GM19043 (cell line): ENCODE measurements around the gene GPATCH4.
"Not testable (repeated sequence)": the region's sequence is repeated elsewhere in the genome, so short reads cannot be mapped to it uniquely, and the experiment has no call there.

ENCODE experiments used
- ATAC-seq: cut with Tn5 transposase; IDR thresholded peaks from one replicate; pipeline ENCODE4 v1.9.1; 2021; ENCODE audit warnings: low read depth; ENCODE audit not compliant: unreplicated experiment

Gene GPATCH4

DNA sequence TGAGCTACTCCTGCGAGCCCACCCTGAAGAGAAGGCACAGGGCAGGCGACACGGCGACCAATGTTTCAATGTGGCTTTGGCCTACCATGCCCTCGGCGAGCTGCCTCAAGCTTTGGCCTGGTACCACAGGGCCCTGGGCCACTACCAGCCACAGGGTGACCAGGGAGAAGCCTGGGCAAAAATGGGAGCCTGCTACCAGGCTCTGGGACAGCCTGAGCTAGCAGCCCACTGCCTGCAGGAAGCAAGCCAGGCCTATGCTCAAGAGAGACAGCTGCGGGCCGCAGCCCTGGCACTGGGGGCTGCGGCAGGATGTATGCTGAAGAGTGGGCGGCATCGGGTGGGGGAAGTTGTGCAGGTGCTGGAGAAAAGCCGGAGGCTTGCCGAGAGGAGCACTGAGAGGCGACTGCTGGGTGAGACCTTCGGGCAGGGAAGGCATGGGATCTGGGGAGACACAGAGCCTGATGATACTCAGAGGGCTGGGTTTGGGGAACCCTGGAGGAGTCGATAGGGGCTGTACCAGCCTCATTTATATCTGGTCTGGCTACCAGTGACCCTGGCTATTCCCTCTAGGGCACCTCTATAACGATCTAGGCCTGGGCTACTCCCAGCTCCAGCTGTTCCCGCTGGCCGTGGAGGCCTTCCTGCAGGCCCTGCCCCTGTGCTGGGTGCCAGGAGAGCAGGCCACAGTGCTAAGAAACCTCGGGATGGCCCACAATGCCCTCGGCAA, 19.5 kb downstream of the GPATCH4 start:
- no peak for ATAC-seq

DNA sequence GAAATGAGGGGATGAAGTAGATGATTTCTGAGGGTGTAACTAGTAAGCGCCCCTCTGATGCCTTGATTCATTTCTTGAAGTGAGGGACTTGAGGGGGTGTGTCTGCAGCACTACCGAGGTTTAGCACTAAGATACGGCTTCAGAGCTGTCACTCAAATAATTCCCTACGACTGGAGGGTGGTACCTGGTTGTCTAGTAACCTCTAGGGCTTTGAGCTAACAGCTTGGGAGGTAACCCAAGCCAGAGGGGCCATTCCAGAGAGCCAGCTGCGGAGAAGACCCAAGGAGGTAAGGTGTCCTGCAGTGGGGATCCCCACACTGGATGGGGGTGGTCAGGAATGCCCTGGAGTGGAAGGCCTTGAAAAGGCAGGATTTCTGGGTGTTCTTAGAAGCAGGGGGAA, 21.8 kb downstream of the GPATCH4 start, which contains the start of gene TTC24:
TSS of gene TTC24 (plus strand) at position 252 of the 400 bp plus-strand sequence. CDS start 1,642 bp downstream, outside the sequence.
- no peak for ATAC-seq

DNA sequence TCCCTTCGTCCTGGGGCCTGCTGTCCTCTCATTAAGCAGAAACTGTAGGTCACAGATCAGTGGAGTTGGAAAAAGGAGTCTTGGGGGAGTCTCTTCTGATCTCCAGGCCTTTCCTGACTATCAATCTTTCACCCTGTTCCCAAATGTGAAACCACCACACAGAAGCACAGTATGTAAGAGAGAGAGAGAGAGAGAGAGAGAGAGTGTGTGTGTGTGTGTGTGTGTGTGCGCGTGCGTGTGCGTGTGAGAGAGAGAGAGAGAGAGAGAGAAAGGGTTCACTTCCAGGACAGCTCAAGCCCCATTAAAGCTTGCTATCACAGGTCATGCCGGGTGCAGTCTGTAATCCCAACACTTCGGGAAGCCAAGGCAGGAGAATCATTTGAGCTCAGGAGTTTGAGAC, 23.2 kb downstream of the GPATCH4 start:
- ATAC-seq: no peak

DNA sequence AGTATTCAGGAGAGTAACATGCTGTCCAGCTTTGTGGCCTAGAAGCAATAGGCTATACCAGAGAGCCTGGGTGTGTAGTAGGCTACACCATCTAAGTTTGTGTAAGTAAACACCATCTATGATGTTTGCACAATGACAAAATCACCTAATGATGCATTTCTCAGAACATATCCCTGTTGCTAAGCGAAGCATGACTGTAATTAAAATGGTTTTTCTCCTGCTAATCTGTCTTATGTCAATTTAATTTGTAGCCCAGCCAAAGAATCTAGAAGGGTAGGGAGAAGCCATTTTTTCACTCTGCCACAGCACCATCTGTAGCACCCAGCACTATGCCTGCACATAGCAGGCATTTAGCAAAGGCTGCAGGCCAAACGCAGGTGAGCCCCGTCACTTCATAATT, 23.7 kb downstream of the GPATCH4 start:
- ATAC-seq: no peak

DNA sequence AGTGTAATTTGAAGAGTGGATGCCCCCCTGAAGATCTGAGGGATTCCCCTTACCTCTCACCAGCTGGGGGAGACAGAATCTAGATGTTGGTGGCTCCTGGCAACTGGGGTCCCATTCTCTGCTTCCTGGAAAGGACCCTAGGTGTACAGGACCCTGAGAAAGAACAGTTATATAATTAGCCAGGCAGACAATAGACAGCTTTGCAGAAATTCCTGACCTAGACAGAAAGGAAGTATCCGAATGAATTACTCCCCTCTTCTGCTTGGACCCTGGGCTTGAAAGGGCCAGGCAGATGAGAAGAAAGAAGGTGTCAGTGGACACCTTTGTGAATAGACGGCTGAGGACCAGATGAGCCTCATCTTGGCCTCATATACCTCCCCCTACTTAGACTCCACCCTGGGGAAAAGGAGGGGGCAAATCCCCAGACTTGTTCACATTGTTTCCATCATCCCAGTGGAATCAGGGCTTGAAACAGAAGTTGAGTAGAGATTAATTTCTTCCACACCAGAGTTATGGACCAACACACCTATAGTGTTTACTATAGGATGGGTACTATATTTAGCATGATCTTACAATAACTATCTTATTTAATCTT, 27.1 kb downstream of the GPATCH4 start:
- ATAC-seq: no peak

DNA sequence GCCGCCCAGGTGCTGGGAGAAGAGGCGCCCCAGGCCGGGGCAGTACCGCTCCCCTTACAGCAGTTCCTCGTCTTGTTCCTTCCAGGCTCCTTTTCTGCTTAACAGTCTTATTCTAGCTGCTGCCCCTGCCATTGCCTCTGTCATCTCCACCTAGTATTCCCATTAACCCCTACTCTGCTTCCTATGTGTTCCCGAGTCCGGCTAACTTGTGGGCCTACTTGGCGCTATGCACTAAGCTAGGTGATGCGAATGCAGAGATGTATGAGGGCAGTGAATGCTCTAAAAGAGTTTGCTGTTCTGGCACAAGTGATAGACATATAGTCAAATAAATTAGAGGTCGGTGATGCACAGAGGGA, 28.6 kb downstream of the GPATCH4 start:
- ATAC-seq: no peak

DNA sequence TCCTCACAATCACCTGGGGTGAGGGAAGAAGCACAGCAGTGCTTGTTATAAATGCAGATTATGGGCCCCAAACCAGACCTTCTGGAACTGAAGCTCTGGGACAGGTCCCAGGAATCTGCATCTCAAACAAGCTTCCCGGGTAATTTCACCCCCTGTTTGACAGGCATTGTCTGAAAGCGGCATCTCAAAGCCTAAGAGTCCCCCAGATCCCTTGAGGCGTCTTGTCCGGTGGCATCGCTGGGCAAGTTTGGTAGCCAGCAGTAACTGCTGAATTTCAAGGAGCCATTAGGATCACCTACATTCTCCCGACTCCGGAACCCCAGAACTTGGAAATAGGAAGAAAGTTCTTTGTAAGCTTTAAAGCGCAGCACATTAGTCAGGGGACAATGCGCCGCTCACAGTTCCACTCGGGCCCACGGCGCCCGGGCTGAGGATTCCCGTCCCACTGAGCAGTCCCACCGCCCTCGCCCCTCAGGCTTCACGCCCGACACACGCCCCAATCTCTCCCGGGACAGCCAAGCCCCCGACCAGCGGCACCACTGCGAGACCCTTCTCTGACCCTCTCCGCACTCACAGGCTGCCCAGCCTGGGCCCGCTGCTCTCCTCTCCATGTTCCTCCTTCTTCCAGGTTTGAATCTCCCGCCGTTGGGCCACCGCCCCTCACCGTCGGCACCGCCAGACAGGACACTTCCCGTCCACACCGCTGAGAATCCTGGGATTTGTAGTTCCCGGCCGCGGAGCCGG, 29.2 kb downstream of the GPATCH4 start, which contains the start of gene IQGAP3:
TSS of gene IQGAP3 (minus strand) at position 647 of the 744 bp plus-strand sequence. CDS start at position 611, 36 bp downstream.
- ATAC-seq: no peak

DNA sequence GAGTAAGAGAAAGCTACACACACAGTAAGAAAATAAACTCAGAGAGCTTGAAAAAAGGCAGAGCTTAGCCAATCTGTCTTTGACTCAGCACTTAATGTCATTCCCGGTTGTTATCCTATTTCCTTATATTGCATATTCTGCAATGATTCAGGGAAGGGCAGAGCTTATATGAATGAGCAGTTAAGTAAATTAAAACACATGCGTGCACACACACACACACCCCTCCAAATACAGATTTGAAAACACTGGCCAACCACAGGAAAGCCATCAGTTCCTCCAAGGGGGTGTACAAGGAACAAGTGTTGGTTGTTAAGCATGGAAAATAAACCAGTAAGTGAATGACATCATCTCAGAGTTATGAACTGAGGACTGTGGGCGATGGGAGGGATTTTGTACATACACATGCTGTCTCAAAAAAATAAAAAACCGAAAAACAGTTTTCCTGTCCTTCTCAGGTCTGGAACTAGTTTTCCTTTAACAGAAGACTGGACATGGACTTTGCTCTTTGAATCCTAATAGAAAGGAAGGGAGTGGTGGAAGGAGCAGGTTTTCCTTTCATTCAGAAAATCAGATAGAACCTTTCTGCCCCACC, 29.9 kb downstream of the GPATCH4 start:
- no peak for ATAC-seq

DNA sequence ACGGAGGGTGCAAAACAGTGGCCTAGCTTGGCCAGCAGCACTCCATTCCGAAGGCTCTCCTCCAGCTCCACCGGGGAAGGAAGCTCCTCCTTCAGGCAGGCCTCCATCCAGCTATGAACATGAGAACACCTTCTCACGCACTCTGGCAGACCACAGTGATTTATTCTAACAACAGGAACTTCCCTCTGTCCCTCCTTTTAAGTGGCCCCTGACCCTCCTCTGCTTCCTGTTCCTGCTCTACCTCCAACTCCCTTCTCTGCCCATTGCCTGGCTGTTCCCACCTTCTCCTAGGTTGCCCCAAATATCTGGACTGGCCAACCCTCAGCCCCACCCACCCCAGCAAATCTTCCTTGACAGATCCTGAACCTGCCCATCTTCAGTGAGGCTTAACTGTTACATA, 34.8 kb downstream of the GPATCH4 start:
- no peak for ATAC-seq

DNA sequence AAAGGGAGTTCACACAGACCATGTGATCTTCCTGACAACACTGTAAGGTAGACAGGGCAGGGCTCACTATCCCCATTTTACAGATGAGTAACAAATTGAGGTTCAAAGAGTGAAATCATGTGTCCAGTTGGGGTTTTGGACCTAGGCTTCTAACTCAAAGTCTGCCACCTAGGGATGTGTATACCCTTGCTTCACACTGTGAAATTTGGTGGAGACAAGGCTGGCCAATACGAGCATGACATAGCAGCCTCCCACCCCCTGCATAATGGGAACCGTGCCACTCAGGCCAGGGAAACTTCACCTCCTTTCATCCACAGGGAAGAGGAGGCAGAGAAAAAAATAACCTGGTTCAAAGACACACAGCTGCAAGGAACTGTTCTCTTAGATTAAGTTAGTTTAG, 35.8 kb downstream of the GPATCH4 start:
- ATAC-seq: no peak

DNA sequence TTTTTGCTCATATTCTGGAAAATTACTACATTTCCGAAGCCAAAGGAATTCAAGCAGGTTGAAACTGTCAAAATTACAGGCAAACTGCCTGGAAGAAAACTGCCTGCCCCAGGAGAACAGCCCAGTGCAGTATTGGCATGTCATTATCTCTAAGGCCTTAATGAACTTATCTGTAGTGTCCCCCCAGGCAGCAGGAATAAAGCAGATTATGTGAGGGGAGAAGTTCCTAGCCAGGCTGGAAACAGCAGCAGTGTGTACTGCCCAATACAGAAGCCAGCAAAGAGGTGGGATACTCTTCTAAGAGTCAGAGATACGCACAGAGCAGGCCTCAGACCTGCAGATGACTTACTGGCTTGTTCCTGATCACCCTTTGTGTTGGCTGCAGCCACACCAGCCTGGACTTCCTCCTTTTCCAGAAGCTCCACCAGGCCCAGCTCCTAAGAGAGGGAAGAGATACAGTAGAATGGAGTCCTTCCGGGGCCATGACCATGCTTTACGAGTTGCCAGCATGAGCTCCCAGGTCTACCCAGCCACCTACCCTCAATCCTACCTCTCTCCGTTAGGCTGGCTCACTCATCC, 40.6 kb downstream of the GPATCH4 start:
- ATAC-seq: no peak

DNA sequence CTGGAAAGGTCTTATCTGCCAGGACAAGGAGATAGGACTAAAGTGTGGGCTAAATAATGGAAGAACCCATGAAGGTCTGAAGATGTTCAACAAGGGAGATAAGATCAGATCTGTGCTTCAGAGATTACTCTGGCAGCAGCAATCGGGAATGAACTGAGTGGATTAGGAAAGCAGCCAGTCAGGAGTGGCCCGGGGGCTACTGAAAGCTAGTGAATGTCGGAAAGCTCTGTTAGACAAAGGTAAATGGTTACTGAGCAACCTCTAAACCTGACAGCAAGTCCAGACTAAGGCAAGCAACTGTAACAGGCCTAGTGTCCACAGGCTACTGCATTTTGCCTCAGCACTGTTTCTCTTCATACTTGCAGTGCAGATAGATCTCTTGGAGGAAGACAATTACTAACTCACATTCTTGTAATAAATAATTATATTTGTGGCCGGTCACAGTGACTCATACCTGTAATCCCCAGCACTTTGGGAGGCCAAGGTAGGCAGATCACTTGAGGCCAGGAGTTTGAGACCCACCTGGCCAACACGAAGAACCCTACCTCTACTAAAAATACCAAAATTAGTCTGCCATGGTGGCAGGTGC, 41.4 kb downstream of the GPATCH4 start:
- no peak for ATAC-seq

DNA sequence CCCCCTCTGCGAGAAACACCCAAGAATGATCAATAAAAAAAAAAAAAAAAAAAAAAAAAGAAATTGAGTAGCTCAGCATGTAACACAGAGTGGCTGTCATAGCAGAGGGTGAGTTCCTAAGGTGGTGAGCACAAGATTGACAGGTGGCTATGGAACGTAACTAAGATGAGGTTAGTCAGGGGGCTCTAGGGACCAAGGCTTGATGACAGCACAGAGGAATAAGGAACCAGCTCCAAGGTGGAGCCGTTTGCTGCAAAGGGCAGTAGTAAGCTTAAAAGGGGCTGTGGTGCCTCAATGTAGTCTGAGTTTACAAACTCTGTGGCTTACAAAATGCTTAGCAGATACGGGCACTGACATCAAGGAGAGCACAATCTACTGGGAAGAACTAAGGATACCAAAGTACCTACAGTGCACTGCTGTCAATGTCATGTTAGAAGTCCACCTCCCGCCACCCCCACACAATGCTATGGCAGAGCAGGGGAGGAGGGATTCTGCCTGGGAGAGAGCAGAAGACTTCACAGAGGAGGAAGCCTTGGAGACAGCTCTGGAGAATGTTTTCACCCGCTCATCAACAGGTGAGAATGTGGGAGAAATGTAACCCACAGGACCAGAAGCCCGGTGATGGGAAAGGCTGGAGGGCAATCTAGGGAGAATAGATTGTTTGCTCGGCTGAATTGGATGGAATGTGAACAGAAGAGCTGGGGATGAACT, 42.0 kb downstream of the GPATCH4 start:
- no peak for ATAC-seq

DNA sequence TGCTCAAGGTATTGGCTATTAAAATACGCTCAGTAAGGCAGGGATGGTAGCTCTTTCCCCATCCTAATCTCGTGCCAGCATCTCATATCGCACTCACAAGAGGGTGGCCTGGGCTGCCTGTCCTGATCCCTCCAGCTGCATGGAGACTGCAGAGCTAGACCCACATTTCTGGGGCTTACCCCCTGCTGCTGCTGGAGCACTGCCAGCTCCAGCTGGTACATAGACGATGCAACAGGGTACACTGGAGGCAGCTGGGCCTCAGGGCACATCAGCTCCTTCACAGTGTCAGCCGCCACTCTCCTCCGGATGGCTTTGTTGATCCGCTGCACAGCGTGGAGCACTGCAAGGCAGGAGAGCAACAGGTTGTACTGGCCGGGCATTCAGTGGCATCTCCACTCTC, 44.9 kb downstream of the GPATCH4 start:
- ATAC-seq: no peak

DNA sequence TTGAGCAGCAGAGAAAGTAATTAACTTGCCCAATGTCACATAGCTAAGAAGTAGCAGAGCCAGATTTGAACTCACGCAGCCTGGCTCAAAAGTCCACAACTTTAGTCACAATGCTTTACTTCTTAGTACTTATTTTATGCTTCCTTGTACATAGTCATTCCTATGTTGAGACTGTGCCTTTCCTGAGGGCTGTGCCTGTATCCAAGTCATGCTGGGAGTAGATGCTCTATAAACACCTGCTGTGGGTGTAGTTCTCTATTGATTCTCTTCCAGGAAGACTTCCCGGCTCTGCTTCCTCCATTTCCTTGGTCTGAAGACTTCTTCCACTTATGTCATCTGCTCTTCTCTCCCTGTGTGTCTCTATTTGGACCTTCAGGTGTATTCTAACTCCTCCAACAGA, 45.6 kb downstream of the GPATCH4 start:
- ATAC-seq: no peak

DNA sequence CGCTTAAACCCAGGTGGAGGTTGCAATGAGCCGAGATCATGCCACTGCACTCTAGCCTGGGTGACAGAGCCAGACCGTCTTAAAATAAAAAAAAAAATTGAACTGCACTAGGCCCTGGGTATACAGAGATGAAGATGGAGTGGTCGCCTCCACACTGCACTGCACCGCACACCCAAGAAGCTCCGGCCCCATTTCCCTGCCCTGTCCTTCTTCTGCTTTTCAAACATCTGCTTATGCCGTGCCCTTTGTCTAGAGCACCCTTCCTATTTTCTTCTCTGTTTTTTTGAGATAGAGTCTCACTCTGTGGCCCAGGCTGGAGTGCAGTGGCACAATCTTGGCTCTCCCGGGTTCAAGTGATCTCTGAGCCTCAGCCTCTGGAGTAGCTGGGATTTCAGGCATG, 46.3 kb downstream of the GPATCH4 start:
- no peak for ATAC-seq

DNA sequence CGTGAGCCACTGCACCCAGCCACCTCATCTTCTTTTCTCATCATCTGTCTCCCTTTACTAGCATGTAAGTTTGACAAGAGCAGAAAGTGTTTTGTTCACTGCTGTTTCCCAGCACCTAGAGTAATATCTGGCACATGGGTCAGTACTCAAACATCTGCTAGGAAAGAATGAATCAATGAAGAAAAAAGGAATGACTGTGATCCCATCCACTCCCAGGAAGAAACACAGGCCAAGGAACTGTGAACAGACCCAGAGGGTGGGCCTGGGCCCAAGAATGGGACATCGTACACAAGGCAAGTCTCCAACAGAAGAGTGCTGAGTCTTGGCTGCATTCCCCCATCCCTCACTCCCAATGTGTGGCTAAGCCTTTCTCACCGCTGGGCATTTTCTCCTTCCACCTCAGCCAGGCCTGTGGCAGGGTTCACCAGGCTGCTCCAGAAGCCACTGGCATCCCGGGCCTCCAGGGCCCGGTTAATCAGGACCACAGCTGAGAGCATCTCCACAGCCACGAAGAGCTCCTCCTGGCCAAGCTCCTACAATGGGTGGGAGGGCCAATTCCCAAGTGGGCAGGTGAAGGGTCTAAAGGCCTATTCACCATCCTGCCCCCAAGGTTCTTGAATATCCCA, 47.3 kb downstream of the GPATCH4 start:
- ATAC-seq: no peak

DNA sequence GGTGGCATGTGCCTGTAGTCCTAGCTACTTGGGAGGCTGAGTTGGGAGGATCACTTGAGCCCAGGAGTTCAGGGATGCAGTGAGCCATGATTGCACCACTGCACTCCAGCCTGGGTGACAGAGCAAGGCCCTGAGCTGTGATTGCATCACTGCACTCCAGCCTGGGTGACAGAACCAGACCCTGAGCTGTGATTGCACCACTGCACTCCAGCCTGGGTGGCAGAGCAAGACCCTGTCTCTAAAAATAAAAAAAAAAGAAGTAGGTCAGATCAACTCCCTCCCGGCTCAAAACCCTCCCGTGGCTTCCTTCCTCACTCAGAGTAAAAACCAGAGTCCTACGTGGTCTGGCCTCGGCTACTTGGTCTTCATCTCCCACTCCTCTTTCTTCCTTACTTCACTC, 48.3 kb downstream of the GPATCH4 start:
- not testable (repeated sequence) for ATAC-seq

DNA sequence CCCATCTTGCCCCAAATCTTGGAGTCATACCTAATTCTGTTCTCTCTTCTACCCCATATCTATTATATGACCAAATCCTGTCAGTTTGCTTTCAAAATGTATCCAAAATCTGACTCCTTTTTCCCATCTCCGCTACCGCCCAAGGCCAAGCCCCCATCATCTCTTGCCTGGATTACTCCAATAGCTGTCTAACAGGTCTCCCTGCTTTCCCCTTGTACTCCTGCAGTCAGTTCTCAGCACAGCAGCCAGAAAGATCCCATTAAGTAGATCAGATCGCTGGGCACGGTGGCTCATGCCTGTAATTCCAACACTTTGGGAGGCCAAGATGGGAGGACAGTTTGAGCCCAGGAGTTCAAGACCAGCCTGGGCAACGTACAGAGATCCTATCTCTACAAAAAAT, 48.8 kb downstream of the GPATCH4 start:
- ATAC-seq: no peak
